Thymus (tissue), 11 donors: ENCODE measurements around the gene TP53TG5. TPM values are rescaled to one million over a fixed set of nuclear protein-coding genes. Genes with fewer than 3 reads are reported as not detected.

Experiments used
- DNase-seq, 9 donors: peaks; one replicate each; pipeline ENCODE4 v3.0.0-alpha.2; 2013; ENCODE audit warnings: low spot score in 9 of 9, low read depth in 6 of 9, missing footprints in 1 of 9
- H3K27ac ChIP-seq, 2 donors: one replicate each; pipeline ENCODE4 v1.5.1; 2013; ENCODE audit warnings: control low read depth in 1 of 2, low read depth in 1 of 2, low read length in 1 of 2, mild to moderate bottlenecking in 1 of 2, moderate library complexity in 1 of 2
- H3K27me3 ChIP-seq, 2 donors: one replicate each; pipeline ENCODE4 v1.5.1; 2013; ENCODE audit warnings: low read length in 1 of 2; ENCODE audit not compliant: control insufficient read depth in 2 of 2, insufficient read depth in 1 of 2
- H3K36me3 ChIP-seq, 2 donors: one replicate each; pipeline ENCODE4 v1.5.1; 2013; ENCODE audit warnings: low read length in 1 of 2, mild to moderate bottlenecking in 1 of 2, moderate library complexity in 1 of 2; ENCODE audit not compliant: control insufficient read depth in 2 of 2, insufficient read depth in 2 of 2
- H3K4me1 ChIP-seq, 2 donors: one replicate each; pipeline ENCODE4 v1.5.1; 2013; ENCODE audit warnings: low read length in 2 of 2; ENCODE audit not compliant: control insufficient read depth in 2 of 2, insufficient read depth in 2 of 2
- H3K4me3 ChIP-seq, 2 donors: one replicate each; pipeline ENCODE4 v1.5.1; 2013; ENCODE audit warnings: low read length in 2 of 2, control low read depth in 1 of 2, mild to moderate bottlenecking in 1 of 2
- H3K9me3 ChIP-seq, 2 donors: one replicate each; pipeline ENCODE4 v1.5.1; 2013; ENCODE audit warnings: low read length in 1 of 2, mild to moderate bottlenecking in 1 of 2; ENCODE audit not compliant: control insufficient read depth in 2 of 2, insufficient read depth in 1 of 2
- WGBS: extraction: QIAGEN DNeasy Blood & Tissue Kit; methylation state at CpG from one replicate; pipeline ENCODE4 v1.1.7; 2013; 5-methylcytosine and 5-hydroxymethylcytosine counted together
- polyA plus RNA-seq: library from polyadenylated mRNA; stranded (reverse); fragments of 200-250 nt; gene quantifications from one replicate; pipeline ENCODE4 v1.2.3, GENCODE V29; 2013
- total RNA-seq: library from RNA; stranded (reverse); fragments of 120-200 nt; gene quantifications from one replicate; pipeline ENCODE4 v1.2.4, GENCODE V29; 2013
- donor health status: healthy.

TP53TG5 gene
- total and polyA plus RNA-seq, 2 donors = 0.24 to 0.27 TPM

DNA sequence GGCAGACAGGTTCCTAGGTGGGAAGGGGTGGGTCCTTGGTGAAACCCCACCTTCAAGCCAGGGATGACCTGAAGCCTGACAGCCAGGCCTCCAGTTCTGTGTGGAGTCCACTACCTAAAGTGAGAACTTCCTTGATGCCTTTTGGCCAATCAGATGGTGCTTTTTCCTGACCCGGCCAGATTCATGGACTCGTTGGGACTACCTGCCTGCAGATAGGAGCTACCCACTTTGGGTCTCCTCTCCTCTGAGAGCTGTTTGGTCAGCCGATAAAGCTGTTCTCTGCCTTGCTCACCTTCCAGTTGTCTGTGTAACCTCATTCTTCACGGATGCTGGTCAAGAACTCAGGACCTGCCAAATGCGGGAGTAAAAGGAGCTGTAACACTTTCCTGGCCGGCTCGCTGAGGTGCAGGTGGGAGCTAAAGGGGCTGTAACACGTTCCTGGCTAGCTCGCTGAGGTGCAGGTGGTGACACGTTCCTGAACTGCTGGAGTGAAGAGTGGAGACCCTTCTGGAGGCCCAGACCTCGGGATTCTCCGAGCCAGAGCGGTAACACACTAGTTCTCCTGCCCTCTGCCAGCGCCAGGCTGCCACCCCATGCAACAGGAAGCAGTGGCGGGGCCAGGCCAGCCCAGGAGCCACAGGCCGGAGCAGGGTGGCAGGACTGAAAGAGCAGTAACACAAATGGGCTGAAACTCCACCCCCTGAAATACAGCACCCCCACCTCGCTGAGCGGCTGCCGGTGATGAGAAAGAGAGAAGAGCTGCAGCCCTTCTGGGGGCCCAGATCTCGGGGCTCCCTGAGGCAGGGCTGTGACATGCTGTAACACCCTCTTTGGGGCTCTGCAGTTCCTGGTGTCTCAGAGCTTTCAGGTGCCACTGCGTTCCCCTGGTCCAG lies 16.3 kb upstream of the TP53TG5 start:
- Histone ChIP-seq H3K9me3 (no peaks in the 10 kb centered on the region), H3K4me1 (no peaks in the 10 kb centered on the region), H3K27me3 (no peaks in the 10 kb centered on the region), H3K36me3 (no peaks in the 10 kb centered on the region), H3K4me3 (no peak overlapping the region), H3K27ac (no peak overlapping the region)
- DNase-seq = no peak
- 89% methylated on average over 21 of the region's 21 CpGs for WGBS

- Histone ChIP-seq H3K36me3 (no peaks in the 10 kb centered on the region), H3K27me3 (no peaks in the 10 kb centered on the region), H3K9me3 (no peaks in the 10 kb centered on the region), H3K4me1 (no peaks in the 10 kb centered on the region), H3K4me3 (no peak overlapping the region), H3K27ac (no peak overlapping the region)
- no peak for DNase-seq
- 94% methylated on average over 3 of the region's 3 CpGs for WGBS
These were observed 14.6 kb upstream of the TP53TG5 start for GRCh38 chr20:45392733-45393132.

DNA sequence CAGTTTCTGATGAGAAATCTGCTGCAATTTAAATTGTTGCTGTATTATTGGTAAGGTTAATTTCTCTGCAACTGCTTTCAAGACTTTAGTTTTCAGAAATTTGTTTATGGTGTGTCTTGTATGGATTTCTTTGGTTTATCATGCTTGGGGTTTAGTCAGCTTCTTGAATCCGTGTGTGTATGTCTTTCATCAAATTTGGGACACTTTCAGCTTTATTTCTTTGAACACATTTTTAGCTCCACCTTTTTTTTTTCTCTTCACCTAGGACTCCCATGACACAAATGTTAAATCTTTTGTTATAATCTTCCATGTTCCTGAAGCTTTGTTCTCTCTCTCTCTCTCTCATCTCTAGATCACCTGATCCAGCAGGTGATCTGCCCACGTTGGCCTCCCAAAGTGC lies 13.4 kb upstream of the TP53TG5 start:
- Histone ChIP-seq H3K9me3 (no peaks in the 10 kb centered on the region), H3K27me3 (no peaks in the 10 kb centered on the region), H3K27ac (no peak overlapping the region), H3K4me1 (no peaks in the 10 kb centered on the region), H3K36me3 (no peaks in the 10 kb centered on the region), H3K4me3 (no peak overlapping the region)
- WGBS = 88% methylated on average over 2 of the region's 2 CpGs
- no peak for DNase-seq

GRCh38 chr20:45390931-45391330 lies 12.8 kb upstream of the TP53TG5 start:
- H3K27me3 ChIP-seq = no peaks in the 10 kb centered on the region
- H3K4me1 ChIP-seq = no peaks in the 10 kb centered on the region
- H3K9me3 ChIP-seq = no peaks in the 10 kb centered on the region
- H3K27ac ChIP-seq = no peak overlapping the region
- H3K36me3 ChIP-seq = no peaks in the 10 kb centered on the region
- DNase-seq = no peak
- 97% methylated on average over 2 of the region's 2 CpGs for WGBS
- H3K4me3 ChIP-seq = no peak overlapping the region

- 95% methylated on average over 1 of the region's 1 CpG for WGBS
- H3K27ac ChIP-seq = no peak overlapping the region
- H3K4me3 ChIP-seq = no peak overlapping the region
- H3K27me3 ChIP-seq = no peaks in the 10 kb centered on the region
- H3K9me3 ChIP-seq = no peaks in the 10 kb centered on the region
- DNase-seq = no peak
- no peaks in the 10 kb centered on the region for H3K36me3 ChIP-seq
- no peaks in the 10 kb centered on the region for H3K4me1 ChIP-seq
These were observed 9.1 kb upstream of the TP53TG5 start for GRCh38 chr20:45387274-45387673.

DNA sequence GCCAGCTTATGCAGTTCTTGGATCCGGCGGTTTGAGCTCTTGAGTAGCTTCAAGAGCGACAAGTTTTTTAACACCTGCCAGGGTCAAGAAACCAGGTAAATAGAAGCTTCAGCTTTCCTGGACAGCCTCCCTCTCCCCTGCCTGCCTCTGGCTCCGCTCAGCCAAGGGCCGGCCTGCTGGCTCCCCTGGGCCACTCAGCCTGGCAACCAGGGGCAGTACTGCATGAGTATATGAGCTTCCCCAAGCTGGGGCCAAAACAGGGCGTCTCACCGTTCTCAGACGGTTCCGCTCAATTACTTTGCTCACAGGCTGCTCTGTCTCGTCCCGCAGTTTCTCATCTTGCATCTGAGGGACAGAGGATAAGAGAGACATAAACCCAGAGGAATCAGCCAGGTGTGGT lies 856 bp downstream of the TP53TG5 start:
- H3K27ac ChIP-seq = no peak overlapping the region
- peaks cover 0 to 2% of the 10 kb centered on the region in 2 donors for H3K27me3 ChIP-seq
- DNase-seq = no peak
- no peaks in the 10 kb centered on the region for H3K9me3 ChIP-seq
- H3K4me1 ChIP-seq = peaks cover 5 to 16% of the 10 kb centered on the region in 2 donors
- H3K36me3 ChIP-seq = no peaks in the 10 kb centered on the region
- H3K4me3 ChIP-seq = no peak overlapping the region
- 85% methylated on average over 11 of the region's 11 CpGs for WGBS

- Histone ChIP-seq H3K36me3 (no peaks in the 10 kb centered on the region), H3K4me1 (peaks cover 5 to 16% of the 10 kb centered on the region in 2 donors), H3K27ac (no peak overlapping the region), H3K4me3 (no peak overlapping the region), H3K27me3 (peaks cover 0 to 2% of the 10 kb centered on the region in 2 donors), H3K9me3 (no peaks in the 10 kb centered on the region)
- WGBS = 98% methylated on average over 14 of the region's 14 CpGs
- DNase-seq = no peak
These were observed 3.2 kb downstream of the TP53TG5 start for GRCh38 chr20:45374966-45375365.

- WGBS = 53% methylated on average over 9 of the region's 9 CpGs
- Histone ChIP-seq H3K27me3 (peaks cover 0 to 2% of the 10 kb centered on the region in 2 donors), H3K36me3 (no peaks in the 10 kb centered on the region), H3K4me3 (peak overlapping the region; percentile 47 to 49), H3K4me1 (peaks cover 5 to 16% of the 10 kb centered on the region in 2 donors), H3K9me3 (no peaks in the 10 kb centered on the region), H3K27ac (peak overlapping the region in 1 of 2 donors; percentile 86)
- no peak for DNase-seq
These were observed 4.0 kb downstream of the TP53TG5 start for GRCh38 chr20:45374101-45374467.

DNA sequence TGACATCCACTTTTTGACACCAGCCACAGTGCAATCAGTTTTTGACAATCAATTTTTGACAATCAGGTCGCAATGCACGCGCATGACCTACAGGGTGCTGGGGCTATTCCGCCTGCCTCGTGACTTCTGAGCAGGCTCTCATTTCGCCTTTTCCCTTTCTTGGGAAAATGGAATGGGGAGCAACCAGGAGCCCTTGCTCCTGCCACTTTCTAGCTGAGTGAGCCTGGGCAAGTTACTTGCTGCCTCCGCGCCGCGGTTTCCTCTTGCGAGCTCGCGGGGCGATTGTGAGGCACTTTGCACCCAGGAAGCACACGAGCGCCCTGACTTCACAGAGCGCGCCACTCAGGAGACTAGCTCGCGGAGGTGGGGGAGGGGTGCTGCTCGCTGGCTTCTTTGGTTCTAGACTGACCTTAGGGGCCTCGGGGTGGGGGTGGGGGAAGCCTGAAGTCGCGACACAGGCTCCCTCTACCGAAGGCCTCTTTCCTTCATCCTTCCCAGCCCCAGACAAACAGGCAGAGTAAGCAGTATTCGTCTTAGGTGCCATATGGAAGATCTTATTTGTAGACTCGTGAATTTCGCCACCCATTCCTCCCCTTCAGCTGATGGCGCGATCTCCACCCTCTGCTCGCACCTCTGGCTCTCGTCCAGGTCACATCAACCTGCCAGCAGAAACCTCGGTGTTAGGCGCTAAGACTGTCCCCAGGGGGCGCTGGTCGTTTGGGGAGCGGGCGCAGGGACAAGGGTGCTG lies 4.6 kb downstream of the TP53TG5 start:
- DNase-seq = peak; percentile 55 to 91 (median 78)
- Histone ChIP-seq H3K4me1 (peaks cover 5 to 19% of the 10 kb centered on the region in 2 donors), H3K9me3 (no peaks in the 10 kb centered on the region), H3K27me3 (peaks cover 0 to 2% of the 10 kb centered on the region in 2 donors), H3K27ac (peak overlapping the region; percentile 85 to 86), H3K36me3 (peaks cover 0 to under 1% of the 10 kb centered on the region in 2 donors), H3K4me3 (peak overlapping the region; percentile 47 to 49)
- WGBS = 4% methylated on average over 38 of the region's 38 CpGs
